Measurements from ENCODE around the gene OTOG.

DNA sequence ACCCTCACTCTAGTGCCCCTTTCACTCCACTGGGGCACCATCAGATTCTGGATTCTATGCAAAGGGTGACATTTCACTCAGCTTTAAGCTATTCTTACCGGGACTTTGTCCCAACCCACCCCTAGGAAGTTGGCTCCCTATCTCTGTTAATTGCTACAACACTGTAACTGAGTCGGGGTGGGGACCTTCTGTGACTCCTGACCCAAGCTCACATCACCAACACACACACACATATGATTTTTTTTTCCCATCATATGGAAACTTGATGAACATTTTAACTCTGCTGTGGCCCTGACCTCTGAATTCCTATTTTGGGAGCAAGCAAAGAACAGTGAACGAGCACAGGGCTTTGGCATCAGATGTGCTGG, 19.4 kb upstream of the OTOG start:
- TF ChIP-seq, protein P1, sequence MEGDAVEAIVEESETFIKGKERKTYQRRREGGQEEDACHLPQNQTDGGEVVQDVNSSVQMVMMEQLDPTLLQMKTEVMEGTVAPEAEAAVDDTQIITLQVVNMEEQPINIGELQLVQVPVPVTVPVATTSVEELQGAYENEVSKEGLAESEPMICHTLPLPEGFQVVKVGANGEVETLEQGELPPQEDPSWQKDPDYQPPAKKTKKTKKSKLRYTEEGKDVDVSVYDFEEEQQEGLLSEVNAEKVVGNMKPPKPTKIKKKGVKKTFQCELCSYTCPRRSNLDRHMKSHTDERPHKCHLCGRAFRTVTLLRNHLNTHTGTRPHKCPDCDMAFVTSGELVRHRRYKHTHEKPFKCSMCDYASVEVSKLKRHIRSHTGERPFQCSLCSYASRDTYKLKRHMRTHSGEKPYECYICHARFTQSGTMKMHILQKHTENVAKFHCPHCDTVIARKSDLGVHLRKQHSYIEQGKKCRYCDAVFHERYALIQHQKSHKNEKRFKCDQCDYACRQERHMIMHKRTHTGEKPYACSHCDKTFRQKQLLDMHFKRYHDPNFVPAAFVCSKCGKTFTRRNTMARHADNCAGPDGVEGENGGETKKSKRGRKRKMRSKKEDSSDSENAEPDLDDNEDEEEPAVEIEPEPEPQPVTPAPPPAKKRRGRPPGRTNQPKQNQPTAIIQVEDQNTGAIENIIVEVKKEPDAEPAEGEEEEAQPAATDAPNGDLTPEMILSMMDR (IDR thresholded peaks at IDR 0.05) = no peak
- TF ChIP-seq ZFX (IDR thresholded peaks at IDR 0.05; ENCODE audit: borderline replicate concordance) = no peak

All from 22Rv1 (cell line).